C4-2B (cell line): ENCODE results near the gene LAMB1.

Experiments
- CTCF ChIP-seq: fragments of 450-650 bp; conservative IDR thresholded peaks from 2 replicates; pipeline ENCODE4 v1.5.1; 2017; ENCODE audit warnings: mild to moderate bottlenecking
- ZFX ChIP-seq: fragments of 450-650 bp; IDR thresholded peaks from 2 replicates; pipeline ENCODE4 v1.6.1; 2017

GRCh38 chr7:107915541-107915940, 87.4 kb downstream of the LAMB1 start:
- TF ChIP-seq CTCF, result no peak
- no peak for TF ChIP-seq ZFX
